Skin epidermis (tissue), 12 donors: ENCODE measurements around the gene APLP1.

Experiments
- H3K27ac ChIP-seq, 21 experiments: fragments of 200-600 bp; sonication (generic) in 11 of 21; one replicate each; pipeline ENCODE4 v1.5.0; 2020; ENCODE audit warnings: mild to moderate bottlenecking in 3 of 21, inconsistent platforms in 2 of 21, moderate library complexity in 2 of 21
- H3K4me3 ChIP-seq, 7 experiments: fragments of 200-600 bp; sonication (generic) in 2 of 7; one replicate each; pipeline ENCODE4 v1.5.0; 2020; ENCODE audit warnings: inconsistent platforms in 2 of 7, mild to moderate bottlenecking in 2 of 7, moderate library complexity in 1 of 7

Gene APLP1

GRCh38 chr19:35928507-35928906 lies 60.1 kb downstream of the APLP1 start:
- peak overlapping the region in 1 of 21 experiments; percentile 29 for H3K27ac ChIP-seq

More at GRCh38 chr19:35928507-35928906, 60.1 kb downstream of the APLP1 start:
- no peak overlapping the region for H3K4me3 ChIP-seq
